HG03280 (cell line): ENCODE data around the gene NT5C2.
"Not testable (repeated sequence)": the region's sequence is repeated elsewhere in the genome, so short reads cannot be mapped to it uniquely, and the experiment has no call there.

Experiments
- ATAC-seq: cut with Tn5 transposase; IDR thresholded peaks from one replicate; pipeline ENCODE4 v1.9.1; 2021; ENCODE audit warnings: mild to moderate bottlenecking, moderate library complexity; ENCODE audit not compliant: unreplicated experiment

The NT5C2 gene

DNA sequence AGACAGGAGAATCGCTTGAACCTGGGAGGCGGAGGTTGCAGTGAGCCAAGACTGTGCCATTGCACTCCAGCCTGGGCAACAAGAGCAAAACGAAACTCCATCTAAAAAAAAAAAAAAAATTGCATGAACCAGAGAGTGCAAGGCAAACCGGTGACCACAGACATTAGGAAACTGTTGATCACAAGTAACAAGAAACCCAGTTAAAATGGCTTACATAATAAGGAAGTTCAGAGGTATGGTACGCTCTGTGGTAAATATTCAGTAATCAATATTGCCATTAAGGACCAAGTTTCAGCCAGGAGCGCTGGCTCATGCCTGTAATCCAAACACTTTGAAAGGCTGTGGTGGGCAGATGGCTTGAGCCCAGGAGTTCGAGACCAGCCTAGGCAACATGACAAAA lies 9.2 kb upstream of the NT5C2 start:
- no peak for ATAC-seq

DNA sequence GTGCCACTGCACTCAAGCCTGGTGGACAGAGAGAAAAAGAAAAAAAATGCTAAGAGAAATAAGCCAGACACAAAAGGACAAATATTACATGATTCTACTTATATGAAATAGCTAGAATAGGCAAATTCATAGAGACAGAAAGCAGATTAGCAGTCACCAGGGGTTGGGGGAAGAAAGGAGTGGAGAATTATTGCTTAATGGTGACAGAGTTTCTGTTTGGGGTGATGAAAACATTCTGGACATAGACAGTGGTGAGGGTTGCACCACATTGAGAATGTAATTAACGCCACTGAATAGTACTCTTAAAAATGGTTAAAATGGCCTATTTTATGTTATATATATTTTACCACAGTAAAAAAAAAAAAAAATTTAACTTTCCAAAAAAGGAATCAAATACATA lies 6.4 kb upstream of the NT5C2 start:
- ATAC-seq: no peak

DNA sequence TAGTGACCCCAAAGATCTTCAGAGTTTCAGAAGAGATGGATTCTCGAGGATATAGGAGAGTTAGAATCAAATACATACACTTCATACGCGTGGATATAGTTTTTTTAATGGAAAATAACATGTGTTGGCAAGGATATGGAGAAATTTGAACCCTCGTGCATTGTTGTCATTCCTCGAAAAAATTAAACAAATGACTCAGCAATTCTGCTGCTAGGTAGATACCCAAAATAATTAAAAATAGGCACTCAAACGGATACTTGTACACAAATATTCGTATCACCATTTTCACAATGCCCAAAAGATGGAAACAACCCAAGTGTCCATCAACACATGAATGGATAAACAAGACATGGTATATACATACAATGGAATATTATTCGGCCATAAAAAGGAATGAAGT lies 5.6 kb upstream of the NT5C2 start:
- ATAC-seq: no peak

DNA sequence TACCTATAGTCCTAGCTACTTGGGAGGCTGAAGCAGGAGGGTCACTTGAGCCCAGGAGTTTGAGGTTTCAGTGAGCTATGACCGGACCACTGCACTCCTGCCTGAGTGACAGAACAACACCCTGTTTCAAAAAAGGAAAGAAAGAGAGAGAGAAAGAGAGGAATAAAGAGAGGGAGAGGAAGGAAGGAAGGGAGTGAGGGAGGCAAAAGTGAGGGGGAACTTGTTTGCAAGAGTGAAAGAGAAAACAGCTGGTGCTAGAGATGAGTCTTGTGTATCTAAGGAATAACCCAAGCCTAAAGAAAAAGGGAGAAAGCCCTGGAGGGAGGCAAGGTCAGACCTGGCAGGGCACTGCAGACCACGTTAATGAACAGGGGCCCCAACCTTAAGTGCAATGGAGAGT lies 4.8 kb upstream of the NT5C2 start:
- ATAC-seq: no peak

DNA sequence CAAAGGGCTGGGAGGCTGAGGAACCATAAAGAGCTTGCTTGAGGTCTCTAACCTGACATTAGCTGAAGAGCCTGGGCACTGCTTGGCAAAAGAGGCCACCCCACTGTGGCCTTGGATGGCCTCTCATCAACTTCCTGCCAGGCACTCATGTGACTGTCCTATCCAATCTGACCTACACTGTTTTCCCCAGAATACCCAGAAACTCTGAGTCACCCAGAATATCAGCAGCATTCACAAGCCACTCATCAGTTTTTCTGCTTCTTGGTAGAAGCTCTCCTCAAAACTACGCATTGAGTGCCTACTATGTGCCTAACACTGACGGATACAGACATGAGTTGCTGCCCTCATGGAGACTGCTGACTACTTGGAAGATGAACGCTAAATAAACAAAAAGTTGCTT lies 4.1 kb upstream of the NT5C2 start:
- no peak for ATAC-seq

DNA sequence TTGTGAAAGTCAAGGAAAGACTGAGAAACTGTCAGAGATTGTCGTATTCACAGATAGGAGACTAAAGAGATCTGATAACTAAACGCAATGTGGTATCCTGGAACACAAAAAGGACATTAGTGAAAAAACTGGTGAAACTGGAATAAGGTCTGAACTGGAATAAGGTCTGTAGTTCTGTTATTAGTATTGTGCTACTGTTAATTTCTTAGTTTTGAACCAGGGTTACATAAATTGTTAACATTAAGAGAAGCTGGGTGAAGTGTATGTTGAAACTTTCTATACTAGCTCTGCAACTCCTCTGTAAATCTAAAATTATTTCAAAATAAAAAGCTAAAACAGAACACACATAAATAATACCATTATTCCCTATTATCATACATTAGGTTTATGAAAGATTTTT lies 3.4 kb upstream of the NT5C2 start:
- ATAC-seq: no peak

DNA sequence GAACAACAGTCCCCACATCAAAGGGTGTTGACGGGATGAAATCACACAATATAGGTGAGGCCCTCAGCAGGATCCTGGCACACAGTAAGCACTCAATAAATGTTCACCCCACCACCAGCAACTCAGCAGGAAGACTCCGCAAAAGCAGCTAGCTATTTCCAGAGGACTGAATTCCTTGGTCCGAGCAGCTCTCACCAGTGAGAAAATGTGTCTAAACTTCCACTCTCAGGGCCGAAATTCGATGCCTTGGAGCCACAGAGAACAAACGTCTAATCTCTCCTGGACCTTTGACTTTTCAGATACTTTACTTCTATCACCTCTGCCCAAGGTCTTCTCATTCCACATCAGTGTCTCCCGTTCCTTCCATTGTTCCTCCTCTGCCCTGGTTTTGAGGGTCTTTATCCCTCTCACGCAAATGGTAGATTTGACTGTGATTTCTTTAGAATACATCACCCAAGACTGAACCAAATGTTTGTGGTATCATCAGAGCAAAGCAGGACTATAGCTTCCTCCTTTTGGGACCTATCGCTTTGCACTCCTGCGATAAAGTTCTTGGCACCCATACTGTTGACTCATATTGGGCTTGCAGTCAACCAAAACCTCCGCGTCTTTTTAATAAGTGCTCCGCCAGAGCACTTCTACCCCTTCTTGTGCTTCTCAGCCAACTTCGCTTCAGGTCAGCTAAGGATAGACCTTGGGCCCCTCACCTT lies 903 bp upstream of the NT5C2 start:
- ATAC-seq: no peak

DNA sequence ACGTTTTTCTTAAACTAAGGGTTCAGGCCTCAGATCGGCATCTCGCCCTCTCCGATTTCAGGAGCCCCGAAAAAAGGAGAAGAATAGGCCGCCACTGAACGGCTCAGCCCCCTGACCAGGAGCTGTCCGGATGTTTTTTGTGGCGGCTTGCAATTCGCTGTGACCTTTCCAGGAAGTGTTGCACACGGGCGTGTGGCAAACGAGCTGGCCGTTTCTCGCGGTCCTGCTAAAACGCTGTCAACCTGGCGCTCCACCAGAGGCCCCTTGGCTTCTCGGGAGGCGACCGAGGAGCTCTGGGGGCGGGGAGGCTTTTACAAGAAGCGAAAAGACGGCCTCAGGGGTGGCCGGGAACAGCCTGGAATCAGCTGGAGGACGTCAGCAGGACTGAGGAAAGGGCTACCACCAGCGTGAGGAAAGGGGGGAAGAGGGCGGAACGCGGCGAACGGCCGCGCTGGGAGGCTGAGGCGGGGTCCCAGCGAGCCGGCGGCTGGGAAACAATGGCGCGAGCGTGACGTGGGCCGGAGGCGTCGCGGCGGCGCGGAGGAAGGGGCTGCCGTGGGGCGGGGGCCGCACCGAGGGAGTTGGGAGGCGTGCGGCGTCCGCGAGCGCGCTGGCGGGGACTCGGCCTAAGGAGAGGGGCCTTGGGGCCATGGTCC lies 493 bp downstream of the NT5C2 start:
- peak; percentile 56 for ATAC-seq

DNA sequence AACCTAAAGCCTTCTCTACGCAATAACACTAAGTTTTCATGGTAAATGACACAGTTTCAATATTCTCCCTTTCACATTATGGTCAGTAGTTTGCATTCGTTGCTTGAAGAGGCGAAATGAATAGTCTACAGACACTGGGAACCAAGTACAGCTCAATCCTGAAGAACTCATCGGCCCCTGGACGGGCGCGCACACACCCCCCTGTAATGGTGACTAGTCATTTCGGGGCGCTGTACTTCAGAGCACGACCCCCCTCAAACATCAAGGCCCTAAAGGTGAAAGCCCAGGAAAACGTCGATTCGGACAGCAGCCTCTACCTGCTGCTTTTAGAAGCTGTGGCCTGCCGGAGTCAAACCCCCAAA lies 1.0 kb downstream of the NT5C2 start:
- ATAC-seq: no peak

DNA sequence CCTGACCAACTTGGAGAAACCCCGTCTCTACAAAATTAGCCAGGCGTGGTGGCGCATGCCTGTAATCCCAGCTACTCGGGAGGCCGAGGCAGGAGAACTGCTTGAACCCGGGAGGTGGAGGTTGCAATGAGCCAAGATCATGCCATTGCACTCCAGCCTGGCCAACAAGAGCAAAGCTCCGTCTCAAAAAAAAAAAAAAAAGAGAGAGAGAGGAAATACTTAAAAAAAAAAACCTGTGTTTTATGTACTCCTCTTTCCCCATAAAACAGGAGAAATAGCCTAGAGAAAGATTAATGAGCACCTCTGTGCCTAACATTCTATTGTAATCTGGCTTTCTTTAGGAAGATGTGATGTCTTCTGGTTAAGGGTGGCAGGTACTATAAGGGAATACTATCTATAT lies 1.9 kb downstream of the NT5C2 start:
- ATAC-seq: not testable (repeated sequence)

DNA sequence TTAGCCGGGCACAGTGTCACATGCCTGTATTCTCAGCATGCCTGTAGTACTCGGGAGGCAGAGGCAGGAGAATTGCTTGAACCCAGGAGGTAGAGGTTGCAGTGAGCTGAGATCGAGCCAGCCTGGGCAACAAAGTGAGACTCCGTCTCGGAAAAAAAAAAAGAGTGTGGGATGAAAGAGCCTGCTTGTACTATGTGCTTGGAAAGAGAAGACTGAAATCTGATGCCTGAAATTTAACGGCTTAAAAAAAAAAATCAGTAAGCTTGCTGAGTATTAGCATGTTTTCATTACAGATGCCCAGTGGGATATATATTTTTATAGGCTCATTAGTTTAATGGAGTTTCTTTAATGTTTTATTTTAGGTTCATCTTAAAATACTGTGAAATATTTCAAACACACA lies 4.2 kb downstream of the NT5C2 start:
- no peak for ATAC-seq

DNA sequence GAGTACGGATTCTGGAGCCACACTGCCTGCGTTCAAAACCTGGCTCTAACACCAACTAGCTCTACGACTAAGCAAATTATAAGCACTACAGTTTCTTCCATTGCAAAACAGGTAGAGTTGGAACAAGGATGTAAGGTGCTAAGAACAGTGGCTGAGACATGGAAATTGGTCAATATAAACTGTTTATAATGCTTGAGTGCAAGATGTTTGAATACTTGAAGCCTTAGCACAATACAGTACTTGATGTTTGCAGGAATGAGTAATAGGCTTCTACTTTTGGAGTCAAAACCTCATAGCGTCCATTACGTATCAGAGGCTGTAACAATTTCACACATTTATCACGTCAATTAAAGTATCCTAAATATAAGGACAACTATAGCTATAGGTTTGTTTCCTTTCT lies 6.9 kb downstream of the NT5C2 start:
- ATAC-seq: no peak

DNA sequence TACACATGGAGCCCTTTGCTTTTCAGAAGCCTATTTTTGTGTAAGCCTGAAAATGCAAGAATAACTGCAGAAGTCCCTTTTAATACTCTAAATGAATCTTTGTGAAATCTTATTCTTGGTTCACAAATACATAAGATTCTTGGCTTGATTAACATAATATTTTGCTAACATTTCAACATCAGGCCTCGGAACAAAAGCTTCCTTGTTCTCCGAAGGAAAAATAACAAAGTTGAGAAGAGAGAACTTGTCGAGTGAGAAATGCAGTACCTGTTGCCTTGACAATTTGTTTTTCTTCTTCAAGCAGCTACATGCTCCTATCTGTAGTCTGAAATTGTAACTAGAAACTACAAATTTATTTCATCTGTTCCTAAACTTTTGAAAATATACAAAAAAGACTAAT lies 8.5 kb downstream of the NT5C2 start:
- ATAC-seq: no peak

DNA sequence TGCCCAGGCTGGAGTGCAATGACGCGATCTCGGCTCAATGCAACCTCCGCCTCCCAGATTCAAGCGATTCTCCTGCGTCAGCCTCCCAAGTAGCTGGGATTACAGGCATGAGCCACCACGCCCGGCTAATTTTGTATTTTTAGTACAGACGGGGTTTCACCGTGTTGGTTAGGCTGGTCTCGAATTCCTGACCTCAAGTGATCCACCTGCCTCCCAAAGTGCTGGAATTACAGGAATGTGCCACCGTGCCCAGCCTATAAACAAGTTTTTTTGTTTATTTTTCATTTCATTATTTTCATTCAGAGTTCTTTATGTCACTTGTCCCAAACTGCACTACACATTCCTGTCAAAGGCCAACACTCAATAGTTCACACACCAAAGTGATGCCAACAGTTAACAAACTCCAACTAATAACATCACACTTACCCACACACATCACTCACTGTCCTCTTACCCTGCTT lies 9.1 kb downstream of the NT5C2 start:
- ATAC-seq: not testable (repeated sequence)

DNA sequence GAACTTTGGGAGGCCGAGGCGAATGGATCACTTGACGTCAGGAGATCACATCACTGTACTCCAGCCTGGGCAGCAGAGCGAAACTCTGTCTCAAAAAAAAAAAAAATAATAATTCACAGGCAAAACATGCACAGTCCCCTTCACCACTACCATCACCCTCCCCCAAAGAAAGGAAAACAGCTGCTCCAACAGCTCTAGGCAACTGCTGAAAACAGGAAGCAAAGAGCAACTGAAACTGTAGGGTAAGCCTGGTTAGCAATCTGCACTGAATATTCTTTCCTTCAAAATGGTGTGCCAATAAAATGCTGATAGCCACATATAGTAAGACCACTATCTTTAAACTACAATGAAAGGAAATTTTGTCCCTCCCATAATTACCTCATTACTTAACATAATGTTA lies 11.8 kb downstream of the NT5C2 start:
- peak; percentile 57 for ATAC-seq

DNA sequence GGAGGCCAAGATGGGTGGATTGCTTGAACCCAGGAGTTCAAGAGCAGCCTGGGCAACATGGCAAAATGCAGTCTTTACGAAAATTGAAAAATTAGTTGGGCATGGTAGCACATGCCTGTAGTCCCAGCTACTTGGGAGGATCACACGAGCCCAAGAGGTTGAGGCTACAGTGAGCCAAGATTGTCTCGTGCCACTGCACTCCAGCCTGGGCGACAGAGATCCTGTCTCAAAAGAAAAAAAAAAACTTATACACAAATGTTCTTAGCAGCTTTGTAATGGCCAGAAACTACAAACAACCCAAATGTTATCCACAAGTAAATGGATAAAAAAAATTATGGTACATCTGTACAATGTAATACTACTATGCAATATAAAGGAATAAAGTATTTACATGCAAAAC lies 12.6 kb downstream of the NT5C2 start:
- ATAC-seq: no peak

DNA sequence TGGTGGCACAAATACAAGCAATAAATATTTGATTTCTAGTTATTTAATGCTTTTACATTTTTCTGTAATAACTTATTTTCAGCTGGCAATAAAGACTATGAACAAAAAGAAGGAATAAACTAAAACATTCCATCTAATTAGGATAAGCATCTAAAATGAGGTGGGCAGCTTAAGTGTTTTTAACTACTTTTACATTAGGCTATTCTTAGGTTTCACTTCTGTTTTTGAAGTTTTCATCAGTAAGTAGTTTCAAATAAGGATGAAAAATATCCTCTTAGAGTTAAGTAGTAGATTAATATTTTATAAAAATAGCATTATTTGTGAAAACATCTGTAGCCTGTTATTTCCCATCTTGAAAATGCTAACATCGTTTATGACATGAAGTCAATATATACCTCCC lies 15.9 kb downstream of the NT5C2 start:
- ATAC-seq: no peak

DNA sequence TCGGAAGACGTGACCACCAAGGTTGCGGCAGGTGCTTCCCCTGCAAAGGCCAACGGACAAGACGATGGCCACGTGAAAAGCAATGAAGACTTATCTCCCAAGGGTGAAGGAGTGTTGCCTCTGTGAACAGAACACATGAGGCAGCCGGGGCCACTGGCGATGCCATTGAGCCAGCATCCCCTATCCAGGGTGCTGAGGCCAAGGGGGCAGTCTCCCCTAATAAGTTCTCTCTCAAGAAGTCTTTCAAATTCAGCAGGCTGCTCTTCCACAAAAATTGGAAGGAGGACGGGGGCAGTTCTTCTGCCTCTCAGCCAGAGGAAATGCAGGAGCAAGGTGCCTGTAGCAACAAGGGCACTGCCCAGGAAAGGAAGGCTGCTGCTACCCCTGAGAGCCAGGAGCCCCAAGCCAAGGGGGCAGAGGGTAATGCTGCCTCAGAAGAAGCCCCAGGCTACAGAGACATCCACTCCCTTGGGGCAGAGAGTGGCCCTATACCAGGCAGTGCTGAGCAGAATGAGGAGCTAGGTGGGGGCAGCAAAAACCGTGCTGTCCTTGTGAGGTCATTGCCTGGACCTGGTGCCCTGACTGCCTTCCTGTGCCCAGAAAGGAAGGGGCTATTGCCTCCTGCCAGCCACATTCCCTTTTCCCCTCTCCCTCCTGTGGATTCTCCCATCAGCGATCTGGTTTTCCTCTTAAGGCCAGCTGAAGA lies 17.3 kb downstream of the NT5C2 start:
- ATAC-seq: no peak

DNA sequence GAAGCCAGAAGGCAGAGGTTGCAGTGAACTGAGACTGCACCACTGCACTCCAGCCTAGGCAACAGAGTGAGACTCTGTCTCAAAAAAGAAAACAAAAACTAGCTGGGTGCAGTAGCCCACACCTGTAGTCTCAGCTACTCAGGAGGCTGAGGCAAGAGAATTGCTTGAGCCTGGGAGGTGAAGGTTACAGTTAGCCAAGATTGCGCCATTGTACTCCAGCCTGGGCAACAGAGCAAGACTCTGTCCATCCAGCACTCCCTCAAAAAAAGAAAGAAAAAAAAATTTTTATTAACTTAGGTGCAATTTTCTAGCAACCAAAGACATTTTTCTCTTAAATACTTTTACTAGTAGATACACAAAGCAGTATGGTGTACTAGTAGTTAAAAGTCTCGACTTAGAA lies 18.7 kb downstream of the NT5C2 start:
- not testable (repeated sequence) for ATAC-seq

DNA sequence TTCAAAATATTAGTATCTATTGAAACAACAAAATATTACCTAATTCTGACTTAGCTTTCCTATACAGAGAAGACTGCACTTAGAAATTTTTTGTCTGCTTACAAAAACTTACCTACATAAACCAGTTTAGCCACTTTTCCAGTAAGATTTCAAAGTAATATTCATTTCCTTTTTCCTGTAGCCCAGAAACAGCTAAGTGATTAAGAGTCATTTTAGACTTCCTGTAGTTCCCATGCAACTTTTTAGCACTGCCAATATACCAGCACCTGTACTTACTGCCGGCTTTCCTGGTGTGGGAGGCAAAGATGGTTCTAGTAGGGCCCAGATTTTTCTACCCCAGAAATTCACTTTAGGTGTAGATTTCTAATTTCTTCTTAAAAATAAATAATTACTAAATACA lies 21.8 kb downstream of the NT5C2 start:
- ATAC-seq: no peak

DNA sequence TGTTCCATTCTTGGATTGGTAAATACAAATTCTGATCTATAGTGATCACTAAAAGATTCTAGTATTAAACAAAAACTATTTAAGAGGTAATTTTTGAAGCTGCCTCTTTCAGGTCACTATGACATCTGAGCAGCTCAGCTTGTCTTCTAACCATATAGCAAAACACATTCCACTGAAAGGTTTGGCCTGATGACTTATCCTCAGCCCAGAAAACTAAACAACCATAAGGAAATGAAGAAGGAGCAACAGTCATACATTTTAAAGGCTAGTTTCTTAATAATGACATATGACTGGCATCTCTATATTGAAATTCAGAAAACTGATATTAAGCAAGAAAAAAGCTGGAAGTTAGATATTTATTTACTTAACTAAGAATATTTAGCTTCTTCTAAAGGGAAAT lies 24.6 kb downstream of the NT5C2 start:
- no peak for ATAC-seq

DNA sequence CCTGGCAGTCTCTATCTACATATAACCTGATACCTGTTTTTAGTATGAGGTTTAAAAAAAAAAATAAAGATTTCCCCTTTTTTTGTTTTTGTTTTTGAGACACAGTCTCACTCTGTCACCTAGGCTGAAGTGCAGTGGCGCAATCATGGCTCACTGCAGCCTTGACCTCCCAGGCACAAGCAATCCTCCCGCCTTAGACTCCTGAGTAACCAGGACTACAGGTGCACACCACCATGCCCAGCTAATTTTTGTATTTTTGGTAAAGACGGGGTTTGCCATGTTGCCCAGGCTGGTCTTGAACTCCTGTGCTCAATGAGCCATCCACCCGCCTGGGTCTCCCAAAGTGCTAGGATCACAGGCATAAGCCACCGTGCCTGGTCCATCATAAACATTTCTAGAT lies 25.5 kb downstream of the NT5C2 start:
- not testable (repeated sequence) for ATAC-seq
